GM19023 (cell line): ENCODE measurements around the gene FBN3.
"Not testable (repeated sequence)": the region's sequence is repeated elsewhere in the genome, so short reads cannot be mapped to it uniquely, and the experiment has no call there.

Source experiments
- ATAC-seq: cut with Tn5 transposase; IDR thresholded peaks from one replicate; pipeline ENCODE4 v1.9.1; 2021; ENCODE audit warnings: mild to moderate bottlenecking, moderate library complexity; ENCODE audit not compliant: unreplicated experiment

FBN3 gene

GRCh38 chr19:8120636-8121480, 28.5 kb downstream of the FBN3 start:
- no peak for ATAC-seq

GRCh38 chr19:8117991-8118390, 31.4 kb downstream of the FBN3 start:
- no peak for ATAC-seq

DNA sequence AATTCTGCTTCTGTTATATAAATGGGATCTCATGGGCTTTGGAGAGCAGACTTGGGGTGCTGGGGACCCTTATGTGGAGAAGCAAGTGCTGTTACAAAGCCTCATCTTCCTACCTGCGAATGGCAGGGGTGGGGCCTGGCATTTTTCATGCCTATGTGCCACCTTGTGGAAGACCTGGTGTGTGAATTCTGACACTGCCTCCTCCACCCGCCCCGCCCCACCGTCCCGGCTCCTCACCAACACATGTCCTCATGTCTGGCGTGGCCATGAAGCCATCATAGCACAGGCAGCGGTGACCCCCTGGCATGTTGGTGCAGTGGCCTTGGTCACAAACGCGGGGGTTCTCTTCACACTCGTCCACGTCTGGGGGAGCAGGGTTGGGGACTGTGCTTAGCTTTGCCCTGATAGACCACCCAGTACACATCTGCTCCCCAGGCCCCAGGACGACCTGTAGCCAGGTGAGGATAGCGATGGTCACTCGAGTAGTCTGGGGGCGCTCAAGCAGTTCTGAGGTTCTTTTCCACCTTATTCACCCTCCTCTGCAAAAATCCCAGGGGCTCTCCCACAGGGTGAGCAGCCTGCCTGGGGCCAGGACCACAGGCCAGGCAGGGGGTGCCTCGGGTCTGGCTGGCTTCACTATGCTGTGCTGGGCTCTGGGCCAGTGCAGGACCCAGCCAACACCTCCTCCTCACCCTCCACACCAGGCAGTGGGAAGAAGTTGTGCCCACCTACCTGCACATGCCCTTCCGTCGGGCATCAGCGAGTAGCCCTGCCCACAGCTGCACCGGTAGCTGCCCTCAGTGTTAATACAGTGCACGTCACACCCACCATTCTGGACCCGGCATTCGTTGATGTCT, 32.7 kb downstream of the FBN3 start:
- ATAC-seq, result no peak

DNA sequence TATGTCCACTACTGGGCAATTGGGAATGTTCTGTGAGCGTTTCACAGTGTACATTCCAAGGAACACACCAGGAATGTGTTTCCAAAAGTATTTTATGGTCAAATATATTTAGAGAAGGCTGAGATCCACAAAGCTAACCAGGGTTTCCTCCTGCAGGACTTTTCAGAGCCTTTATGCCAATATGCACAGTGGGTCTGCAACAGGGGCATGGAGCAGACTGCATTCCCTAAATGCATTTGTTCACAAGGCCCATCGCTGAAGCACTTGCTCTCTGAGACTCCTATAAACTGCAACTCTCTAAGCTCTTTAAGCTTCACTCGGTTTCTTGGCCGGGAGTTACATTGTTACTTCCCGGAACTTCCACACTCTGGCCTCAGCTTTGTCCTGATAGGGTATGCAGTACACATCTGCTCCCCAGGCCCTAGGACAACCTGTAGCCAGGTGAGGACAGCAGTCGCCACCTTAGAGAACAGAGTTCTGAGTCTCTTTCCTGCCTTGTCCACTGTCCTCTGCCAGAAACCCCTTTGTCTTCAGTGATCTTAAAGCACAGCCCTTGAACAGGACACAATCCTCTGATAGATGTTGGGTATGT, 33.5 kb downstream of the FBN3 start:
- no peak for ATAC-seq

- no peak for ATAC-seq
Measured at GRCh38 chr19:8113017-8113416, 36.4 kb downstream of the FBN3 start.

DNA sequence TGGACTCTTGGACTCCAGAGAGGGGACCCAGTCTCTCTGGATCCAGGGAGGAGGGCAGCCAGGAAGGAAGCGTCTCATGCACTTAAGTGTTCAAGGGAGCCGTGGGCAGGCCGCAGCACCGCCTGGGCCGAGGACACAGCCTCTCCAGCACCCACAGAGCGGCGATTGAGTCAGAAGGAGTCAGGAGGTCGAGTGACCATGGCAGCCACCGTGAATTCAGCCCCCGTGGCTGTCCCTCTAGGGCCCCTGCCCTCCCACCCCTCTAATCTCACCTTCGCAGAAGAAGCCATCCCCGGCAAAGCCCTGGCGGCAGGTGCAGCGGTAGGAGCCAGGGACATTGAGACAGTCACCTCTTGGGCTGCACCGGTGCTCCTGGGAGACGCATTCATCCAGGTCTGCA, 38.0 kb downstream of the FBN3 start:
- no peak for ATAC-seq

DNA sequence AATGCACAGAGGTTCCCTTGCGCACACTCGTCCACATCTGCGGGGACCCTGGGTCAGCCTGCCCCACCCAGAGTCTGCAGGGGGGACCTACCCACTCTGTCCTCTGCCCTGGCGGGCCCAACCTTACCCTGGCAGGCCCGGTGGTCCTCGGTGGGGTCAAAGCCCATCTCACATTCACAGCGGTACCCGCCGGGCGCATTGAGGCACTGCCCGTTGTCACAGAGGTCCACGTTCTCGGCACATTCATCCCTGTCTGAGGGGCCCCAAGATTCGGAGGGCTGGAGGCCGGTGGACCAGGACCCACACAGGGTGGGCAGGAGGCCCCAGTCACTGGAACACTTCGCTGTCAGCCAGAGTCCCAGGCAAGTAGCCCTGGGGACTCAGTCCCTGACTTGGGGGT, 38.5 kb downstream of the FBN3 start:
- ATAC-seq, result no peak

DNA sequence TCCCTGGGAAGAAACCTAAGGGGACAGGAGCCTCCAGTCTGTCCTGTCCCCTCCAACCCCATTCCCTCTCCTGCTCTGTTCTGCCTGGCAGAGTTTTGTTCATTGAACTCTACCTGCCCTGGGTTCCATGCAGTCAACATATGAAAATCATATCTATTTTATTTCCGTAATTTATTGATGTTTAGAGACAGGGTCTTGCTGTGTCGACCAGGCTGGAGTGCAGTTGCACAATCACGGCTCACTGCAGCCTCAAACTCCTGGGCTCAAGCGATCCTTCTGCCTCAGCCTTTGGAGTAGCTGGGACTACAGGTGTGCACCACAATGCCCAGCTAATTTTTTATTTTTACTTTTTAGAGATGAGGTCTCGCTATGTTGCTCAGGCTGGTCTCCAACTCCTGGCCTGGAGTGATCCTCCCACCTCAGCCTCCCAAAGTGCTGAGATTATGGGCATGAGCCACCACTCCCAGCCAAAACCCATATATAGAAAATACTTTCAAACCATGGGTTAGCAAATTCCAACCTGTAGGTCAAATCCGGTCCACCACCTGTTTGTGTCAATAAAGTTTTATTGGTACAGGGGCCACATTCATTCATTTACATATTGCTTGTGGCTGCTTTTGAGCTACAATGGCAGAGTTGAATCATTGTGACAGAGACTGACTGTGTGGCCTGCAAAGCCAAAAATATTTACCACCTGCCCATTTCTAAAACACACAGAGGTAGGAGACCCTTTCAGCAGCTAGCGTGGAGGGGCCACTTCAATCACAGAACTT, 39.3 kb downstream of the FBN3 start:
- ATAC-seq, result no peak

GRCh38 chr19:8109455-8109854, 39.9 kb downstream of the FBN3 start:
- ATAC-seq, result no peak

GRCh38 chr19:8108560-8109445, 40.6 kb downstream of the FBN3 start:
- ATAC-seq, result no peak

DNA sequence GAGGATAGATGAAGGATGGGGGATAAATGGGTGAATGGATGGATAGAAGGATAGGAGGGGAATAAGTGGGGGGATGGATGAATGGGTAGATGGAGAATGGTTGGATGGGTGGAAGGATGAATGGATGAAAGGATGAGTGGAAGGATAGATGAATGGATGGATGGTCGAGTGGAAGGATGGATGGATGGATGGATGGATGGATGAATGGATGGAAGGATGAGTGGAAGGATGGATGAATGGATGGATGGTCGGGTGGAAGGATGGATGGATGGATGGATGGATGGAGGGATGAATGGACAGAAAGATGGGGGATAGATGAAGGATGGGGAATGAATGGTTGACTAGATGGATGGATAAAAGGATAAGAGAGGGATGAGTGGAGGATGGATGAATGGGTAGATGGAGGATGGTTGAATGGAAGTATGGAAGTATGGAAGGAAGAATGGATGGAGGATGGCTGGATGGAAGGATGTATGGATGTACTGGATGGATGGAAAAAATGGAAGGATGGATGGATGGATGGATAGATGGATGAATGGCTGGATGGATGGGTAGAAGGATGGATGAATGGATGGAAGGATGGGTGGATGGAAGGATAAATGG, 42.0 kb downstream of the FBN3 start:
- ATAC-seq, result no peak

GRCh38 chr19:8105471-8105870, 43.9 kb downstream of the FBN3 start:
- ATAC-seq, result no peak

DNA sequence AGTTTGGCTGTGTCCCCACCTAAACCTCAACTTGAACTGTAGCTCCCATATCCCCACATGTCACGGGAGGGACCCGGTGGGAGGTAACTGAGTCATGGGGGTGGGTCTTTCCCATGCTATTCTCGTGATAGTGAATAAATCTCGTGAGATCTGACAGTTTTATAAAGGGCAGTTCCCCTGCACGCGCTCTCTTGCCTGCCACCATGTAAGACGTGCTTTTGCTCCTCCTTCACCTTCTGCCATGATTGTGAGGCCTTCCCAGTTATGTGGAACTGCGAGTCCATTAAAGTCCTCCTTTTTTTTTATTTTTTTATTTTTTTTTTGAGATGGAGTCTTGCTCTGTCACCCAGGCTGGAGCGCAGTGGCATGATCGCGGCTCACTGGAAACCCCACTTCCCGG, 47.5 kb downstream of the FBN3 start:
- ATAC-seq, result not testable (repeated sequence)

- ATAC-seq, result no peak
Measured at GRCh38 chr19:8101311-8101710, 48.1 kb downstream of the FBN3 start.

- ATAC-seq, result no peak
Measured at GRCh38 chr19:8097681-8098567, 51.5 kb downstream of the FBN3 start.

- no peak for ATAC-seq
Measured at GRCh38 chr19:8097198-8097597, 52.2 kb downstream of the FBN3 start.

DNA sequence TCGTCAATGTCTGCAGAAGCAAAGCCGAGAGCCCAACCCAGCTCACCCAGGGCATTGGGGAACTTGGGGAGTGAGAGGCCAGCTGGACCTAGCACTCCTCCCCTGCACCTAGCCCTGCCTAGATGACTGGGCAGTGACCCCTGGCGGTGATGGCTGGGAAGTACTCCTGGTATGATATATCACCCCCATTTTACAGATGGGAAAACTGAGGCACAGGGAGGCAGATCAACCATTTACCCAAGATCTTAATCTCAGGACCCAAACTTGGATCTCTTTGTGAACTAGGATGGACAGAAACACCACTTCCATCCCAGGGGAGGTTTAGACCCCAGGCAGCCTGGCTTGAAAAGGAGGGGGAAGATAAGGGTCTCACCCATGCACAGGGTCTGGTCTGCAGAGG, 53.3 kb downstream of the FBN3 start:
- ATAC-seq, result no peak

GRCh38 chr19:8095354-8095886, 54.0 kb downstream of the FBN3 start:
- ATAC-seq, result no peak
